Right lobe of liver (tissue), 6 donors: ENCODE results near the gene DKKL1. TPM values are rescaled to one million over a fixed set of nuclear protein-coding genes. Genes with fewer than 3 reads are reported as not detected.

Experiments used
- ATAC-seq, 4 donors: fragments of 200-7000 bp; cut with Tn5 transposase; one replicate each; pipeline ENCODE4 v1.9.1; 2020; ENCODE audit warnings: mild to moderate bottlenecking in 4 of 4, moderate library complexity in 4 of 4
- DNase-seq, 3 donors: peaks; one replicate each; pipeline ENCODE4 v3.0.0-alpha.2; 2020
- H3K27ac ChIP-seq, 3 donors: fragments of 200-600 bp; one replicate each; pipeline ENCODE4 v1.8.0; 2022
- H3K27me3 ChIP-seq, 2 donors: fragments of 200-600 bp; one replicate each; pipeline ENCODE4 v1.8.0; 2022
- H3K36me3 ChIP-seq, 4 donors: fragments of 200-600 bp; sonication (generic) in 1 of 4; one replicate each; pipeline versions ENCODE4 v1.5.1 to v1.8.0; 2017 to 2022; ENCODE audit warnings: control low read depth in 1 of 4
- H3K4me1 ChIP-seq, 4 donors: fragments of 200-600 bp; sonication (generic) in 1 of 4; one replicate each; pipeline versions ENCODE4 v1.5.1 to v1.8.0; 2017 to 2022; ENCODE audit warnings: control low read depth in 1 of 4
- H3K4me3 ChIP-seq, 3 donors: fragments of 200-600 bp; one replicate each; pipeline ENCODE4 v1.8.0; 2022
- H3K9me3 ChIP-seq, 4 donors: fragments of 200-600 bp; sonication (generic) in 1 of 4; one replicate each; pipeline versions ENCODE4 v1.5.1 to v1.8.0; 2017 to 2022; ENCODE audit warnings: control low read depth in 1 of 4
- CTCF ChIP-seq, 4 donors: fragments of 200-600 bp in 3 of 4; fragments of 450-650 bp in 1 of 4; IDR thresholded peaks; one replicate each; pipeline versions ENCODE4 v1.5.1 to v1.8.0; 2016 to 2022; ENCODE audit warnings: antibody characterized with exemption in 4 of 4, mild to moderate bottlenecking in 2 of 4
- POLR2A ChIP-seq: fragments of 450-650 bp; IDR thresholded peaks from one replicate; pipeline ENCODE4 v1.6.1; 2017; ENCODE audit warnings: antibody characterized with exemption, mild to moderate bottlenecking
- WGBS: methylation state at CpG from one replicate; pipeline ENCODE4 v1.1.6; 2018; ENCODE audit warnings: low coverage, low lambda C conversion rate; ENCODE audit not compliant: insufficient coverage; ENCODE audit errors: missing lambda C conversion rate; 5-methylcytosine and 5-hydroxymethylcytosine counted together
- intact Hi-C, 2 donors: fragments of 100-400 bp; cut with DNase I; formaldehyde crosslinking; loops; one replicate each; pipeline versions ENCODE4 v1.11.2 to v1.14.1; 2022
- total RNA-seq, 6 experiments: library from RNA; depleted of rRNA in 2 of 6; stranded (reverse); fragments of >200 nt in 2 of 6; fragmentation: NEBNext Ultra II Directional in 3 of 6; extraction: Animal tissue kit (Norgen Biotek cat#: 25700) in 3 of 6; gene quantifications; one replicate each; pipeline versions ENCODE4 v1.1.0 to v1.2.4, GENCODE V29; 2016 to 2023
- donor health status: DM: no; HTN: yes; CAD: no.
- donor health status: DM: no; HTN: no; CAD: no.
- donor health status: DM: no; HTN: no; CAD: no.
- donor health status: DM: no; HTN: yes; CAD: no.
- donor health status: DM: no; HTN: yes; CAD: no.

The DKKL1 gene
- total RNA-seq, 6 experiments from 2014 or later = not detected

DNA sequence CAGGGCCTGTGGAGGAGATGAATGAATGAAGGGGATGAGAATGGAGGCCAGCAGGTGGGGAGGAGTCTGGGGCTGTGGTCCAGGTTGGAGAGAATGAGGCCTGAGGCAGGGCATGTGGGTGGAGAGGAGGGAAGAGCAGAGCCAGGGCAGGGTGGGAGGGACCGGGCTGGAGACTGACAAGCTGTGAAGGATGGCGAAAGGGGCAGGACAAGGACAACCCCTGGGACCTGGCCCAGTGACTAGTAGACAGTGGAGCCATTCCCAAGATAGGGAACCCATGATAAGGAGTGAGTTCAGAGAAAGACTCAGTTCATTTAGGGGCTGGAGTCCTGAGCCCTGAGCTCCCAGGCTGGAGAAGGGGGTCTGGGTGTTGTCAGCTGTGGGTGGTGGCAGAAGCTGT lies 56.5 kb downstream of the DKKL1 start:
- H3K36me3 ChIP-seq = no peaks in the 10 kb centered on the region
- no CpG with 5 or more reads among the region's 2 CpGs for WGBS
- intact Hi-C loops = no loop called here
- TF ChIP-seq POLR2A (no peak), CTCF (IDR thresholded peaks at IDR 0.05) (no peak)
- no peak overlapping the region for H3K27ac ChIP-seq
- H3K27me3 ChIP-seq = peaks cover 9 to 23% of the 10 kb centered on the region in 2 donors
- peaks cover 0 to 7% (median 0%) of the 10 kb centered on the region in 4 donors for H3K4me1 ChIP-seq
- H3K9me3 ChIP-seq = no peaks in the 10 kb centered on the region
- ATAC-seq (no peak), DNase-seq (no peak)
- no peak overlapping the region for H3K4me3 ChIP-seq

- Histone ChIP-seq H3K9me3 (no peaks in the 10 kb centered on the region), H3K36me3 (no peaks in the 10 kb centered on the region), H3K4me3 (no peak overlapping the region), H3K4me1 (peaks cover 0 to 7% (median 0%) of the 10 kb centered on the region in 4 donors), H3K27me3 (peaks cover 9 to 23% of the 10 kb centered on the region in 2 donors), H3K27ac (no peak overlapping the region)
- 14% methylated on average over 24 of the region's 48 CpGs for WGBS
- intact Hi-C loops = no loop called here
- peak; percentile 51 to 77 (median 69) for ATAC-seq
- no peak for TF ChIP-seq POLR2A
- peak in 2 of 3 donors; percentile 58 to 60 for DNase-seq
Observed at GRCh38 chr19:49421039-49421877, 57.6 kb downstream of the DKKL1 start.

GRCh38 chr19:49421878-49422202 lies 58.2 kb downstream of the DKKL1 start:
- Histone ChIP-seq H3K9me3 (no peaks in the 10 kb centered on the region), H3K4me3 (no peak overlapping the region), H3K36me3 (no peaks in the 10 kb centered on the region), H3K4me1 (peaks cover 0 to 7% (median 0%) of the 10 kb centered on the region in 4 donors), H3K27ac (no peak overlapping the region), H3K27me3 (peaks cover 9 to 23% of the 10 kb centered on the region in 2 donors)
- 59% methylated on average over 2 of the region's 3 CpGs for WGBS
- DNase-seq (no peak), ATAC-seq (no peak)
- TF ChIP-seq POLR2A (no peak), CTCF (IDR thresholded peaks at IDR 0.05) (no peak)
- intact Hi-C loops = no loop called here

- Histone ChIP-seq H3K27me3 (peaks cover 9 to 23% of the 10 kb centered on the region in 2 donors), H3K9me3 (no peaks in the 10 kb centered on the region), H3K36me3 (no peaks in the 10 kb centered on the region), H3K4me1 (peaks cover 0 to 7% (median 0%) of the 10 kb centered on the region in 4 donors), H3K27ac (no peak overlapping the region), H3K4me3 (no peak overlapping the region)
- ATAC-seq = peak; percentile 31 to 60 (median 48)
- intact Hi-C loops = no loop called here
- no peak for DNase-seq
- 6% methylated on average over 12 of the region's 58 CpGs for WGBS
- no peak for TF ChIP-seq POLR2A
- TF ChIP-seq CTCF (IDR thresholded peaks at IDR 0.05) = peak; percentile 21 to 27 (median 24)
Observed at GRCh38 chr19:49422407-49423070, 58.9 kb downstream of the DKKL1 start.
